Upper lobe of left lung (tissue), 4 donors: Measurements from ENCODE around the gene PLIN3.

Source experiments
- CTCF ChIP-seq, 6 experiments: fragments of 450-650 bp in 4 of 6; fragments of 200-600 bp in 2 of 6; sonication (generic) in 2 of 6; IDR thresholded peaks; one replicate each; pipeline ENCODE4 v1.5.1; 2016 to 2019; ENCODE audit warnings: antibody characterized with exemption in 6 of 6
- EP300 ChIP-seq, 4 donors: sonication (generic); formaldehyde crosslinking; IDR thresholded peaks; one replicate each; pipeline ENCODE4 v1.5.1; 2017; ENCODE audit warnings: antibody characterized with exemption in 4 of 4, control low read depth in 2 of 4
- POLR2A ChIP-seq, 4 donors: fragments of 450-650 bp; IDR thresholded peaks; one replicate each; pipeline ENCODE4 v1.5.1; 2016 to 2017; ENCODE audit warnings: antibody characterized with exemption in 4 of 4, mild to moderate bottlenecking in 2 of 4
- POLR2AphosphoS5 ChIP-seq, 2 donors: sonication (generic); formaldehyde crosslinking; IDR thresholded peaks; one replicate each; pipeline ENCODE4 v1.5.1; 2017; ENCODE audit warnings: antibody characterized with exemption in 2 of 2

- TF ChIP-seq CTCF (IDR thresholded peaks at IDR 0.05) (no peak), POLR2A (IDR thresholded peaks at IDR 0.05) (no peak), EP300 (IDR thresholded peaks at IDR 0.05) (no peak), POLR2AphosphoS5 (IDR thresholded peaks at IDR 0.05) (no peak)
Measured at GRCh38 chr19:4877753-4878490, 10.5 kb upstream of the PLIN3 start.
